DOHH2 (cell line): ENCODE data around the gene SYNDIG1.

Experiments
- H3F3A ChIP-seq: fragments of 200-600 bp; sonication (generic), shearing (Covaris generic); 2 replicates; pipeline ENCODE4 v1.6.0; 2016; ENCODE audit warnings: antibody characterized with exemption, mild to moderate bottlenecking; ENCODE audit not compliant: control insufficient read depth, insufficient read depth
- H3K27ac ChIP-seq: fragments of 200-600 bp; sonication (generic); 2 replicates; pipeline ENCODE4 v1.5.1; 2014; ENCODE audit warnings: low read depth, mild to moderate bottlenecking, low read length, moderate library complexity
- H3K27me3 ChIP-seq: fragments of 200-600 bp; sonication (generic); 2 replicates; pipeline ENCODE4 v1.6.1; 2014; ENCODE audit warnings: mild to moderate bottlenecking, low read length, mixed read lengths; ENCODE audit not compliant: control insufficient read depth
- H3K36me3 ChIP-seq: fragments of 200-600 bp; sonication (generic); 2 replicates; pipeline ENCODE4 v1.6.1; 2014; ENCODE audit warnings: mild to moderate bottlenecking, low read length, moderate library complexity, mixed read lengths; ENCODE audit not compliant: control insufficient read depth
- H3K4me1 ChIP-seq: fragments of 200-600 bp; sonication (generic); 2 replicates; pipeline ENCODE4 v1.6.1; 2014; ENCODE audit warnings: mild to moderate bottlenecking, low read length, mixed read lengths; ENCODE audit not compliant: control insufficient read depth
- H3K4me2 ChIP-seq: fragments of 200-600 bp; sonication (generic); 2 replicates; pipeline ENCODE4 v1.6.0; 2014; ENCODE audit warnings: mild to moderate bottlenecking, low read length, moderate library complexity
- H3K4me3 ChIP-seq: fragments of 200-600 bp; sonication (generic); 2 replicates; pipeline ENCODE4 v1.5.1; 2014; ENCODE audit warnings: mild to moderate bottlenecking, low read length, mixed read lengths
- H3K79me2 ChIP-seq: fragments of 200-600 bp; sonication (generic); 2 replicates; pipeline ENCODE4 v1.6.1; 2014; ENCODE audit warnings: mild to moderate bottlenecking, low read length, mixed read lengths; ENCODE audit not compliant: control insufficient read depth
- H3K9me2 ChIP-seq: fragments of 200-600 bp; sonication (generic); replicated peaks from 2 replicates; pipeline ENCODE4 v1.6.1; 2014; ENCODE audit warnings: mild to moderate bottlenecking, low read length, mixed read lengths; ENCODE audit not compliant: control insufficient read depth
- H3K9me3 ChIP-seq: fragments of 200-600 bp; sonication (generic); 2 replicates; pipeline ENCODE4 v1.6.1; 2014; ENCODE audit warnings: antibody characterized with exemption, low read length, mixed read lengths; ENCODE audit not compliant: control insufficient read depth, insufficient read depth
- H4K20me1 ChIP-seq: fragments of 200-600 bp; sonication (generic); 2 replicates; pipeline ENCODE4 v1.6.0; 2014; ENCODE audit warnings: low read depth, mild to moderate bottlenecking, antibody characterized with exemption, low read length, moderate library complexity; ENCODE audit not compliant: control insufficient read depth, insufficient read depth
- CTCF ChIP-seq: fragments of 200-600 bp; sonication (generic); IDR thresholded peaks from one replicate; pipeline ENCODE4 v1.5.1; 2014; ENCODE audit warnings: antibody characterized with exemption, mild to moderate bottlenecking, low read depth, low read length; ENCODE audit not compliant: poor library complexity, severe bottlenecking
- EZH2phosphoT487 ChIP-seq: fragments of 200-600 bp; sonication (generic); IDR thresholded peaks from 2 replicates; pipeline ENCODE4 v1.6.1; 2017; ENCODE audit warnings: borderline replicate concordance, mild to moderate bottlenecking, antibody characterized with exemption, low read length, moderate library complexity, mixed read lengths

SYNDIG1 gene

GRCh38 chr20:24452498-24453127, 16.8 kb upstream of the SYNDIG1 start:
- Histone ChIP-seq H3F3A (no peaks in the 10 kb centered on the region), H3K27me3 (no peaks in the 10 kb centered on the region), H3K27ac (no peak overlapping the region), H3K9me3 (no peaks in the 10 kb centered on the region), H3K36me3 (no peaks in the 10 kb centered on the region), H4K20me1 (no peaks in the 10 kb centered on the region), H3K4me2 (no peak overlapping the region), H3K79me2 (no peaks in the 10 kb centered on the region), H3K9me2 (no peaks in the 10 kb centered on the region), H3K4me1 (no peaks in the 10 kb centered on the region), H3K4me3 (no peak overlapping the region)
- TF ChIP-seq EZH2phosphoT487: no peak
- TF ChIP-seq CTCF: no peak

GRCh38 chr20:24453869-24454268, 15.6 kb upstream of the SYNDIG1 start:
- H3K9me3 ChIP-seq: no peaks in the 10 kb centered on the region
- H3K4me2 ChIP-seq: no peak overlapping the region
- TF ChIP-seq CTCF: no peak
- no peak for TF ChIP-seq EZH2phosphoT487
- no peaks in the 10 kb centered on the region for H3K9me2 ChIP-seq
- no peaks in the 10 kb centered on the region for H3K4me1 ChIP-seq
- H3K4me3 ChIP-seq: no peak overlapping the region
- H3K36me3 ChIP-seq: no peaks in the 10 kb centered on the region
- no peaks in the 10 kb centered on the region for H3K79me2 ChIP-seq
- no peaks in the 10 kb centered on the region for H3F3A ChIP-seq
- H3K27me3 ChIP-seq: no peaks in the 10 kb centered on the region
- no peaks in the 10 kb centered on the region for H4K20me1 ChIP-seq
- no peak overlapping the region for H3K27ac ChIP-seq

GRCh38 chr20:24455081-24455480, 14.3 kb upstream of the SYNDIG1 start:
- Histone ChIP-seq H3K4me2 (no peak overlapping the region), H3K27ac (no peak overlapping the region), H3K9me2 (no peaks in the 10 kb centered on the region), H3K79me2 (no peaks in the 10 kb centered on the region), H3K36me3 (no peaks in the 10 kb centered on the region), H3K9me3 (no peaks in the 10 kb centered on the region), H3K4me1 (no peaks in the 10 kb centered on the region), H3K4me3 (no peak overlapping the region), H3F3A (no peaks in the 10 kb centered on the region), H4K20me1 (no peaks in the 10 kb centered on the region), H3K27me3 (no peaks in the 10 kb centered on the region)
- TF ChIP-seq EZH2phosphoT487: no peak
- no peak for TF ChIP-seq CTCF
